TTC549 (cell line): ENCODE measurements around the gene MACIR.

Source experiments
- FAIRE-seq: peaks from 2 replicates; lab custom pipeline; 2012; peaks lifted over from hg19 to GRCh38; lab: Jason Lieb, UNC

Gene MACIR

GRCh38 chr5:103293719-103294118, 35.2 kb downstream of the MACIR start:
- FAIRE-seq = no peak

- no peak for FAIRE-seq
Observed at GRCh38 chr5:103294906-103295305, 36.3 kb downstream of the MACIR start.

- no peak for FAIRE-seq
Observed at GRCh38 chr5:103295424-103295823, 36.9 kb downstream of the MACIR start.

GRCh38 chr5:103295871-103296270, 37.3 kb downstream of the MACIR start:
- no peak for FAIRE-seq

DNA sequence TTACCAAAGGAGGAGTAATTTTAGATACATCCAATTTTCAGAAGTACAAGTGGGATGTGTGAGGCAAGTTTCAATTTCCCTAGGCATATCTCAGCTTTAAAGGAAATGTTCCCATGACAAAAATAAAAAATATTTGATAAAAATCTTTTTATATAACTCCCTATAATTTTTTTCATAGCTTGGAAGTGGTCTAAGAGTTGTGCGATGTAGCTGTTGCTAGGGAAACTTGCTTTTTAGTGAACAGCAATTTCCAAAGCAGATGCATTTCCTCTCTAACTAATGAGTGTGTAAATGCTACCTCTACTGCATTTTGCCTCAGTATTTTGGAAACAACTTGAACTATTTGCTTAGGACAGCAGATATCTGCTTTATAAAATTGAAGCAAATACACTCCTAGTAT, 39.6 kb downstream of the MACIR start:
- no peak for FAIRE-seq

DNA sequence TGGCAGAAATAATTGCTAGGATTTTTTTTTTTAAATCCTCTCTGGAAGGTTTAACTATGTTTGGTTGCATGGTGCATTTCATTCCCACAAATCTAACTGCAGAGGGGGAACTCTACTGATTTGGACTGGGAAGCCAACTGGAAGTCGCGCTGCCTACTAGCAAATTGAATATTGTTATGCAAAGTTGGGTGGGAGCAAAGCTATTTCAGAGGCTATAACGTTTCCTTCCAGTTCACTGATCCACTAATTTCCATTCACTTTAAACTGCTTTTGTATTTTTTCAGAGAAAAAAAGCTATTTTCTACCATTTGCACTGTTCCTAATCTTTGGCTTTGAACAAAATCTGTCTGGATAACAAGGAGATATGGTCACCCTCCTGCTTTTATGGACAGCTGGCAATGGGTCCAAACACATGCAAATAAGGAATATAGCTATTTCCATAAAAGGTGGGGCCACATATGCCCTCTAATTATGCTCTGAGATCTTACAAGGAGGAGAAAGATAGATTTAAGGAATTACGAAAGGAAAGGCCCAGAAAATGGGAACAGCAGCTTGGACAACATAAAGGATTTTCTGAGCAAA, 40.1 kb downstream of the MACIR start:
- FAIRE-seq = no peak

- FAIRE-seq = no peak
Observed at GRCh38 chr5:103305809-103306208, 47.2 kb downstream of the MACIR start.

GRCh38 chr5:103307470-103307869, 48.9 kb downstream of the MACIR start:
- FAIRE-seq = no peak

DNA sequence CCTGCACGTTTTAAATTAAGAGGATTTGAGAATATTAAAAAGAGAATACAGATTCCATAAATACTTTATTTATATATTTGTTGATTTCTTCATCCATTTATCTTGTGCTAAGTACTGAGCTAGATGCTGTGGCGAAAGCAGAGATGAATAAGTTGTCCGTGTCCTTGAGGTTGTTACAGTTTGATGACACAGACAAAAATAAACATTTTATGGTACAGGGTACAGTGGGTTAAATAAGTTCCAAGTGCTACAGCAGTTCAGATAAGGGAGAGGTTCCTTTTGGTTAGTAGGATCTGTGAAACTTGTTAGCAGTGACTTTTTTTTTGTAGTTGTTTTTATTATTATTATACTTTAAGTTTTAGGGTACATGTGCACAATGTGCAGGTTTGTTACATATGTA, 50.2 kb downstream of the MACIR start:
- FAIRE-seq = no peak

GRCh38 chr5:103313056-103313455, 54.5 kb downstream of the MACIR start:
- FAIRE-seq = no peak

DNA sequence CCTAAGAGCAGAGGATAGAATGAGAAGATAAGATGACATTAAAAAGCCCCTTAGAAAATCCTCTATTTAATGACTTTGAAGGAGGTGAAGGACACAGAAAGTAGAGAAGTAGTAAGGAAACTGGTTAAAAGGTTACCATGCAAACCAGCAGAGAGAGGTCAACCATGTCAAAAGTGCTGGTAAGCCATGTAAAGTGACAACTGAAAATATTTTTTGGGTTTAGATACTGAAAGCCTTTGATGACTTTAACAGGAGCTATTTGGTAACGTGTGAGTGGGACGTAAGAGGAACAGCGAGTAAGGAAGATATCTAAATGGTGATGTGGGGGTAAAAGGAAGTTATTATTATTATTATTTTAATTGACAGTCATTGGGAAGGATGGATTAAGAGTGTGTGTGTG, 56.9 kb downstream of the MACIR start:
- FAIRE-seq = no peak

GRCh38 chr5:103327451-103327850, 68.9 kb downstream of the MACIR start:
- FAIRE-seq = no peak

DNA sequence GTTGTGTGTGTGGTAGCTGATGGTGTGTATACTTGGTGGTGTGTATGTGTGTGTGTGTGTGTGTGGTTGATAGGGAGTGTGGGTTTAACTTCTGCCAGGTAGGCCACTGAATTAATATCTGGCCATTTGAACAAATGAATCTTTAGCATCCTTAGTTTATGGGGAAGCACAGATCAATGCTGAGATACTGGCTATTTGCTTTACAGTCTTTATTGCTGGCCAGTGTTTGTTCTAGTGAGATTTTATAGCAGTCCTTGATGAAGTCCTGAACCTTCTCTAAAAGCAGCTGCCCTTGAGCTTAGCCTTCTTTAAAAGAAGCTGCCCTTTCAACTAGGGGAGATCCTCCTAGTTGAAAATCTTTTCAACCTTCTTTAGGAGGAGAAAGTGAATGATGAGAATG, 69.3 kb downstream of the MACIR start:
- FAIRE-seq = no peak
